ENCODE data around the gene PLOD1. TPM values are rescaled to one million over a fixed set of nuclear protein-coding genes. Genes with fewer than 3 reads are reported as not detected.

PLOD1 gene
- 1,176 and 1,236 TPM in 2 replicates for total RNA-seq

GRCh38 chr1:11934302-11935056 lies at the start of gene PLOD1:
Gene PLOD1, plus strand, starts transcription at chr1:11934717. Its CDS starts 63 bp downstream, at chr1:11934780.

GRCh38 chr1:11979851-11980675 lies 45.5 kb downstream of the PLOD1 start, which contains the start of gene MFN2:
Gene MFN2, plus strand, starts transcription at chr1:11980444. Its CDS starts 8,725 bp downstream, at chr1:11989169.

Other genes with a start within 250 kb of the PLOD1 start
- under 0.01 and 0.16 TPM in 2 replicates for gene DRAXIN, start 243.0 kb upstream of the PLOD1 start, total RNA-seq
- gene AGTRAP, start 198.6 kb upstream of the PLOD1 start, total RNA-seq = 48.4 and 77.8 TPM in 2 replicates
- gene C1orf167, start 172.5 kb upstream of the PLOD1 start, total RNA-seq = 3.6 TPM in 1 of 2 replicates, not detected in the other
- gene MTHFR, start 128.8 kb upstream of the PLOD1 start, total RNA-seq = 16.5 and 18.2 TPM in 2 replicates
- gene CLCN6, start 128.5 kb upstream of the PLOD1 start, total RNA-seq = 5.4 and 7.6 TPM in 2 replicates
- not detected in 2 replicates for gene NPPA, start 86.9 kb upstream of the PLOD1 start, total RNA-seq
- gene NPPB, start 75.8 kb upstream of the PLOD1 start, total RNA-seq = 3.2 and 6.5 TPM in 2 replicates
- gene KIAA2013, start 8.3 kb upstream of the PLOD1 start, total RNA-seq = 77.4 and 93.0 TPM in 2 replicates
- gene MFN2, start 45.7 kb downstream of the PLOD1 start, total RNA-seq = 33.0 and 49.2 TPM in 2 replicates
- gene MIIP, start 84.8 kb downstream of the PLOD1 start, total RNA-seq = 25.1 and 30.1 TPM in 2 replicates
- gene TNFRSF8, start 128.6 kb downstream of the PLOD1 start, total RNA-seq = 0.16 and 0.18 TPM in 2 replicates
- 17.2 and 30.5 TPM in 2 replicates for gene TNFRSF1B, start 232.3 kb downstream of the PLOD1 start, total RNA-seq

Data from cardiac atrium fibroblast (primary cell).